T47D (cell line): ENCODE data around the gene ARNT2.

ENCODE experiments used
- DNase-seq, 2 experiments: peaks; one replicate each; pipeline versions ENCODE4 v3.0.0 to v3.0.0-alpha.2; 2011 to 2012; ENCODE audit warnings: low read depth in 1 of 2, low spot score in 1 of 2
- JUND ChIP-seq: IDR thresholded peaks from 2 replicates; pipeline ENCODE4 v1.6.1; 2012; ENCODE audit warnings: low read depth
- in situ Hi-C: cut with HindIII; loops from 2 replicates; pipeline ENCODE4 v1.10.0; 2016; ENCODE audit warnings: low sequenced_read_pairs, low pct_unique_long_range_greater_than_20kb

The ARNT2 gene

DNA sequence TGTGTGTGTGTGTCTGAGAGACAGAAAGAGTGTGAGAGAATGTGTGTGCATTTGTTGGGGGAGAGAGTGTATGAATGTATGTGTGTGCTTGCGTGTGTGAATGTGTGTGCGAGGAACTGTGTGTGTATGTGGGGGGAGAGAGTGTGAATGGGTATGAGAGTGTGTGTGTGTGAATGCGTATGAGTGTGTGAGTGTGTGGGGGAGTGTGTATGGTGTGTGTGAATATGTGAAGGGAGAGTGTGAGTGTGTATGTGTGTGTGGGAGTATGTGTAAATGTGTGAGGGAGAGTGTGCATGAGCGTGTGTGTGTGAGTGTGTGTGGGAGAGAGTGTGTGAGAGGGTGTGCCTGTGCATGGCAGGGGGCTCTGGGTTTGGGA, 211.2 kb downstream of the ARNT2 start:
- TF ChIP-seq JUND = no peak
- in situ Hi-C loops = no loop called here
- no peak for DNase-seq

DNA sequence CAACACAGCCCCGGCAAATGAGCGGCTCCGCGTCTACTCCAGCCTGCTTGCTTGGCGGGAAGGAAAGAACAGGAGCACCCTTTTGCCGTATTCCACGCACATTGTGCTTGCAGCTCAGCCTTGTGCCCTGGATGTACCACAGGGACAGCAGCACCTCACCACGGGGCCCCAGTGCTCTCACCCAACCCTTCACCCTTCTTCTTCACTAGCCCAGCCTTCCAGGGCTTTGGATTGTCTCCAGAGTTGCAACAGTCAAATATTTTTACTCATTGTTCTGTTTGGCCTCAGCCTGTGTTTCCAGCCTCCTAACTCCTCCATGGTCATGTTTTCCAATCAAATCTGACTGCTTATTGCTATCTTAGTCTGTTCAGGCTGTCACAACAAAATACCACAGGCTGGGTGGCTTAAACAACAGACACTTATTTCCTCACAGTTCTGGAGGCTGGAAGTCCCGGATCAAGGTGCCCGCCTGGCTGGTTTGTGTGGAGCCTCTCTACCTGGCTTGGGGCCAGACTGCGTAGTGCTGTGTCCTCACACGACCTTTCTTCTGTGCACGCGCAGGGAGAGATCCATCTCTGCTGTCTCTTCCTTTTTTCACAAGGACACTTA, 211.7 kb downstream of the ARNT2 start:
- TF ChIP-seq JUND = no peak
- DNase-seq = peak in 1 of 2 experiments; percentile 82
- in situ Hi-C loops = no loop called here

DNA sequence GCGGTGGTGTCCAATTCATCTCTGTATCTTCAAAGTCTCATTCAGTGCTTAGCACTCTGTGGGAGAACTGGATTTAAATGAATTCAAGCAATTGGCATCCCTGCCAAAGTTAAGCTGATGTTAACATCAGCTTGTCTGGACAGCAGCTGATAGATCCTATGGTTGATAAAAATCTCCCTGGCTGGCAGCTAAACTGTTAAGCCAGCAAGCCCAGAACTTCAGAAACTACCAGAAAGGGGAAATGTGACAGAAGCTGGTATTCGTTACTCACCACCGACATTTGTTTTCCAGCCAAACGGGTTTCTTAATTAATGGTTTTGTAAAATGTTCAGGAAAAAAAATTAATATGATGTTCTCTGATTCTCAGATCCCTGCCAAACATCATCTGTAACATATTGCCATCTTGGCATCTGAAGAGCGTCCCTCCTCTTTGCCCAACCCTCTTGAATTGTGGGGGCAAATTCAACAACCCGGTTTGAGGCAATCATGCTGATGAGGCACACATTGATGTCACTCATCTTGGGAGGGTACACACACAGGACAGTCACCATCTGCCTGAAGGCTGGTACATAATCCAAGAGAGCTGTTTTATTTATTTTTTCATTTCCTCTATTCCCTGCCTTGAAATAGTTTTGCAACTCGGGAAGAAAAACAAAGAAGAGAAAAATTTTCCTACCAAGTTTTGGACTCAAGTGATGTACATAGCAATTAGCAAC, 214.7 kb downstream of the ARNT2 start:
- in situ Hi-C loops = no loop called here
- TF ChIP-seq JUND = no peak
- DNase-seq = no peak

DNA sequence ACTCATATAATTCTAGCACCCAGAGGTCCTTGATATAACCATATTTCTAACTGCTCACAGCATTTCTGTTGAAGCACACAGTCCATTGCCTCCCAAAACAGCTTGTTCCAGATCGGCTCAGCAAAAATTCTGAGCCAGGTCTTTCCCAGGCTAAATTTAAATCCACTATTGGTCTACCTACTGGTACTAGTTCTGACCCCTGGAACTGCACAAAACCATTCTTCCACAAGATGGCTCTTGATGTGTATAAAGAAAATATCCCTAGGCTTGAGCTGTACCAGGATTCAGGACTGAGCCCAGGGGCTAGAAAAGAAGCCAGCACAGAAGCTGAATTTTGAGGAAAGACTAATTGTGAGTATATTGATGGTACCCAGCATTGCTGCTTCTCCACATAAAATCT, 215.5 kb downstream of the ARNT2 start:
- in situ Hi-C loops = no loop called here
- DNase-seq = peak; percentile 40 to 58
- TF ChIP-seq JUND = no peak

DNA sequence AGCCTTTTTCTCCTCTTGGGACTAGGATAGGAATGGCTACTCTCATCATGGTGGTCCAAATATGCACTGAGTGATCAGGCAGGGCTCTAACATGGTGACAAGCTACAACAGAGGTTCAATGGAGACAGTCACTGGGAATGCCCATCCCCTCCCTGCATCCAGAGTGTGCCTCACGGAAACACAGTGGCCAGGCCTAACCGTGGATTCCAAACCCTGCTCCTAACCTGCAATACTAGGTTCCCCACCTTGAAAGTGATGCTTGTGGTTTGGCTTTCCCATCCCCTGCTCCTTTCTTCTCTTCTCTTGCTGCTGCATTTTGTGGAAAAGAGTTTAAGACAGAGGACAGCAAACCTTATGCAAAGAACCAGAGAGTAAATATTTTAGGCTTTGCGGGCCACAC, 216.0 kb downstream of the ARNT2 start:
- no peak for TF ChIP-seq JUND
- in situ Hi-C loops = no loop called here
- no peak for DNase-seq

DNA sequence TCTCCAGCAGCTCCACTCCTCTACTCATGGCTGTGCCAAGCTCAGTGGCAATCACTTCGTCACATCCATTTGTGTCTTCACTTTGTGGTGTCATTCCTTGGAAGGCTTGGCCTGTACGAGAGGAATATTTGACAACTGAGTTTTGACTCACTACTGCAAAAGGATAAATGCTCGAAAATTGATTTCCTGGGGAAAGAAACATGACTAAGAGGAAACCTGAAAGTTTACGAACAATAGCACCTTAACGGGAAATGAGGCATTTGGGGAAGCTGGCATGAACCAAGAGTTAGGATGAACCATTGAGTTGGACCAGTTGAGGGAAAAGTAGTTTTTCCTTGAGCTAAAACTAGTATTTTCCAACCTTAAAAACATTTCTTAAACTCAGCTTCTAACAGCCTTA, 216.7 kb downstream of the ARNT2 start:
- in situ Hi-C loops = no loop called here
- no peak for TF ChIP-seq JUND
- DNase-seq = no peak

DNA sequence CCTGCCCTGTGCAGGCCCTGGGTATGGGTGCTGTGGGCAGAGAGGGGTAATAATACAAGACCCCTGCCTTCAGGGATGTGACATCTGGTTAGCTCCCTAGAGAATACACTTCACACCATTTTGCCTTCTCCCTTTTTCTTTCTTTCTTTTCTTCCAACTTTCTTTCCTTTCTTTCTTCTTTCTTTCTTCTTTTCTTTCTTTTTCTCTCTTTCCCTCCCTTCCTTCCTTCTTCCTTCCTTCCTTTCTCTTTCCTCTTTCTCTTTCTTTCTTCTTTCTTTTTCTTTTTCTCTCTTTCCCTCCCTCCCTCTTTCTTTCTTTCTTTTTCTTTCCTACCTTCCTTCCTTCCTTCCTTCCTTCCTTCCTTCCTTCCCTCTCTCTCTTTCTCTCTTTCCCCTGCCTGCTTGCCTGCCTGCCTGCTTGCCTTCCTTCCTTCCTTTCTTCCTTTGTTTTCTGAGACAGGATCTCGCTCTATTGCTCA, 222.5 kb downstream of the ARNT2 start:
- DNase-seq = no peak
- TF ChIP-seq JUND = no peak
- in situ Hi-C loops = no loop called here

DNA sequence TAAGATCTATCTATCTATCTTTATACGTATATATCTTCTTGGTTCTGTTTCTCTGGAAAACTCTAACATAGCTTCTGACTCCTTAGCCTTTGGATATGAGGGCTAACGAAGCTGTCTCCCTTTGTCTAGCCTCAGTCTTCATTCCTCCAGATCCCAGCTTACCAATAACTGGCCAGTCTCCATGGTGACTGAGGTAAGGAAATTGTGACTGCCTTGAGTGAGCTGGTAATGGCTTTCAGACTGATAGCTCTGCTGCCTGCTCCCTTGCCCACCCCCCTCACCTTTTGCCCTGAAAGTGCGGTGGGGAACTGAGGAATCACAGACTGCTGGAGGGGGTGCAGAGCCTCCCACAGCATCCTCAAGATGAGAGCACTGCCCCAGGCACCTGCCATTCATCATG, 225.2 kb downstream of the ARNT2 start:
- TF ChIP-seq JUND = no peak
- no peak for DNase-seq
- in situ Hi-C loops = no loop called here

DNA sequence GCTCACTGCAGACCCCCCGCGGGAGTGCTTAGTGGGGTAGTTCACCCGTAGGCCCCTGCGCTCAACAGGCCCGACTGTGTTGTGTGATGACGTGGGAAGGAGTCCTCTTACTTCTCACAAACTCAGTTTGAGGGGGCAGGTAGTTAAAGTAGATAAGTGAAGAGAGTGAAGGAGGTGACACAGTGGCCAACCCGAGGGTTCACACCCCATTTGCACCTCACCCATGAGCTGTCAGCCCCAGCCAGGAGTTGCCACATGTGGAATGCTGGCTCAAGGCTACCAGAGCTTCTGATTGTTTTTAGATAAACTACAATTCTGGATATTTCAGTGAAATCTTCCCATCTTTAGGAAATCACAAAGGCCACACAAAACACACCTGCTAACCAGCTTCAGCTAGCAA, 226.8 kb downstream of the ARNT2 start:
- TF ChIP-seq JUND = no peak
- in situ Hi-C loops = no loop called here

DNA sequence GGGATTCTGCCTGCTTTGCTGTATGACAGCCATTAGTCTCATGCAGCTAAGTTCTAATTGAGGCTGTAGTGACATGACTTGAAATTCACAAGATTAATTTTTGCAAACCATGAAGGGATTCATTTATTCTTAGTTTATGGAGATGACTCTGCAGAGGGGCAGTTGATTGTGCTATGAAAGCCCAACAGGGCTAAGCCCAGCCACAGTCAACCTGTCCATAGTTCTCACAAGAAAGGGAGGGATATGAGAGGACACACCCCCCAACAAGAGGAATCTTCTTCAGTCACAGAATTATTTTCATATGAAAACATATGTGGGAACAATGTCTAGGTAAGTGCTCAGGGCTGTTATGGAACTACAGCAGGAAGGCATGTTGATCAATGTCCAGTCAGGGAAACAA, 229.0 kb downstream of the ARNT2 start:
- no peak for TF ChIP-seq JUND
- no peak for DNase-seq
- in situ Hi-C loops = no loop called here

More for the DNA sequence above, 226.8 kb downstream of the ARNT2 start:
- no peak for DNase-seq

DNA sequence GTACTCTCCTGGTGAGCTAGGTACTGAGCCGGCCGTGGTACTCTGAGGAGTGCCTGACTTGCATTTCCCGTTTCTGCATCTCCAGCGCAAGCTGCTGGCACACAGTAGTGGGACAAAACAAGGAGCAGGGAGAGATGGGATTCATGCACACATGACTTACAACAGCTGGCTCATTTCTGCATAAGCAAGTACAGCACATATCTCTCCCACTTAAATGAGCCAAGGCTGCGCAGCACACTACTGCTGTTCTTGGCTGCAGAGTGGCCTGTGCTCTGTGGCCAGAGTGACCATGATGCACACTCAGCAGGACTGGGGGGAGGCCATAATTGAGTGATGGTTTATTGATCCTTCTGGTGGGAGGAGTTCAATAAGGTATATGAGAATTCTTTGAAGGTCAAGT, 231.8 kb downstream of the ARNT2 start:
- no peak for DNase-seq
- TF ChIP-seq JUND = no peak
- in situ Hi-C loops = no loop called here

DNA sequence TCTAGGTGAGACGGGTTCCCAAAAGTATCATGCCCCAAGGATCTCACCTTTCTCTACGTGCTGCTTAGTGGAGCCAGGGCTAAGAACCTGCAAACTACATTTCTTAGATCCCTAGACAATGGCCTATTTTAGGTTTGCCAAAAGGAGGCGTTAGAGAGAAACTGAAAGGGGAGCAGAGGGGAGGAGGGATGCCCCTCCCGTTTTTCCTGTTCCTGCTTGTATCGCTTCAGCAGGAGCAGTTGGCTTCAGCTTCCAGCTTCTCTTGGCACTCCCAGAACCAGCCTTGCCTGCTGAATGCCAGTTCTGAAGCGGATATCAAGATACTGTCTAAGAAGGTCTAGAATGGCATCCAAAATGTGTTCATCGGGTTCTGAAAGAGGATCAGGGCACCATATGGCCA, 232.5 kb downstream of the ARNT2 start:
- DNase-seq = peak in 1 of 2 experiments; percentile 33
- TF ChIP-seq JUND = no peak
- in situ Hi-C loops = no loop called here

DNA sequence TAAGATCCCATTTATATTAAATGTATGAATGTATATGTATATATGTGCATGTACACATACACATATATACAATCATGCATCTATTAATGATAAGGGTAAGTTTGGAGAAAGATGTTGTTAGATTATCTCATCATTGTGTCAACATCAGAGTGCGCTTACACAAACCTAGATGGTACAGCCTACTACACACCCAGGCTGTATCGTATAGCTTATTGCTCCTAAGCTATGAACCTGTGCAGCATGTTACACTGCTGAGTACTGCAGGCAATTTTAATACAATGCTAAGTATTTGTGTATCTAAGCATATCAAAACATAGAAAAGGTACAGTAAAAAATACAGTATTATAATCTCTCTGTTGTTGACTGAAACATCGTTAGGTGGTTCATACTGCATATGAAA, 233.6 kb downstream of the ARNT2 start:
- no peak for DNase-seq

DNA sequence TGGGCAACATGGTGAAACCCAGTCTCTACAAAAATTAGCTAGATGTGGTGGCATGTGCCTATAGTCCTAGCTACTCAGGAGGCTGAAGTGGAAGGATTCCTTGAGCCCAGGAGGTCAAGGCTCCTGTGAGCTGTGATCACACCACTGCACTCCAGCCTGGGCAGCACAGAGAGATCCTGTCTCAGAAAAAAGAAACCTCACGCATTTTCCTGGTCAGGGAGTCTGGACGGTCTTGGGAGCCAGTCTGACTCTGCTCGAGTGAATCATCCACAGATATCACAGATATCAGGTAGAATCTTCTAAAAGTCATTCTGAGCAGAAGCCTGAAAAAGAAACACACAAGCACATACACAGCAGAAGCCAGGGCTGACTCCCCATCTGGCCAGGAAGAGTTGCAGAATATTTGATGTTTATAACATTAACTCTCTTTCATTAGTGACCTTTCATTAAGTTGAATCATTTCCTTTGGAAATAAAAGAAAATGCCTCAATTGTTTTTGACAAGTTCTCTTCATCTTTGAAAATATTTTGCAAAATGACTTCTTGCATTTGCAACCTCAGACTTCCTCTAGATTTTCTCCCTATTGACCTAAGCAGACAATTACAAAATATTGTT, 234.5 kb downstream of the ARNT2 start:
- no peak for TF ChIP-seq JUND
- in situ Hi-C loops = no loop called here
- DNase-seq = no peak

More for the DNA sequence above, 233.6 kb downstream of the ARNT2 start:
- in situ Hi-C loops = no loop called here
- no peak for TF ChIP-seq JUND
